Forelimb muscle (tissue), 1 donor: ENCODE measurements around the gene WWOX. TPM values are rescaled to one million over a fixed set of nuclear protein-coding genes. Genes with fewer than 3 reads are reported as not detected.

Experiments used
- DNase-seq: peaks from one replicate; pipeline ENCODE4 v3.0.0-alpha.2; 2013; ENCODE audit warnings: low read depth
- polyA plus RNA-seq: library from polyadenylated mRNA; unstranded; fragments of 120-200 nt; gene quantifications from one replicate; pipeline ENCODE4 v1.2.1, GENCODE V29; 2013; ENCODE audit not compliant: insufficient read length

WWOX gene
- polyA plus RNA-seq, 1 donor = 11.9 TPM

DNA sequence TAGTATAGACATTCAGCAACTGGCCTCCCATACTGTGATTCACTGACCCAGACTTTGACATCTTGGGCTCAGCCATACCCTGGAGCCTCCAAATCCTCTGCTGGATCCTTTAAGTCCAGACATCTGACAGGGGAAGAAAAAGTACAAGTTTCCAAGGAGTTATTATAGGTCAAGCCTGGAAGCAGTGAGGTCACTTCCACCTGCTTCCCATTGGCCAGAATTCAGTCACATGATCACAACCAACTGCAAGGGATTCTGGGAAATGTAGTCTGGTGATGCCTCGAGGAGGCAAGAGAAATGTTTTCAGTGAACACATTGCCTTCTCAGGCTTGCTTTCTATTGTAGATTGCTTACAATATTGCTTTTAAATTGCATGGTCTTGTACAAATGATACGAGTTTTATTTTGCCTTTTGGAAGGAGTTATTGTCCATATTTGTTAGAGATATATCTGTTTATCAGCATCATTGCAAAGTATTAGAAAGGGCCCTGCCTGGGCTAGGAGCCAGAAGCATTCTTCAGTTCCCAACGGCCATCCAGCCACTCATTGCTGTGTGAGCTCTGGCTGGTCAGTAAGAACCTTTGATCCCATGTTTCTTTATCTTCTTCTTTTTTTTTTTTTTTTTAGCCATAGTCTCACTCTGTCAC lies 696.9 kb downstream of the WWOX start:
- DNase-seq = peak; percentile 47

DNA sequence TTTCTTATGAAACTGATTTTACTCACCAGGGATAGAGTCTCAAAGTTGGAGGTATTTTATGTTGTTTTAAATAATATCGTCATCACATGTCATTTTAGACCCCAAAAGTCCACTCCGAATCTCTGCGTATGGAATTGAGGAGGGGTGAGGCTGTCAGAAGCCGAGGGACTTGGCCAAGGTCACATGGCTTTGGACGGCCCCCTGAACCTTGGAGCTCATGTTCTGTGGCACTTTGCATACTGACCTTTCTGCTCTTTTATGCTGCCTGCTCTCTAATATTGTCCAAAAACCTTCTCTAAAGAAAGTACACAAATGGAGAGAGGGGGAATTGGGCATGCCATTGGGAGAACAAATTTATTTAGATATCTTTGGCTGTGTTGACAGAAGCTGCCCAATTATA lies 700.0 kb downstream of the WWOX start:
- DNase-seq = no peak

GRCh38 chr16:78800523-78800922 lies 701.1 kb downstream of the WWOX start:
- no peak for DNase-seq

DNA sequence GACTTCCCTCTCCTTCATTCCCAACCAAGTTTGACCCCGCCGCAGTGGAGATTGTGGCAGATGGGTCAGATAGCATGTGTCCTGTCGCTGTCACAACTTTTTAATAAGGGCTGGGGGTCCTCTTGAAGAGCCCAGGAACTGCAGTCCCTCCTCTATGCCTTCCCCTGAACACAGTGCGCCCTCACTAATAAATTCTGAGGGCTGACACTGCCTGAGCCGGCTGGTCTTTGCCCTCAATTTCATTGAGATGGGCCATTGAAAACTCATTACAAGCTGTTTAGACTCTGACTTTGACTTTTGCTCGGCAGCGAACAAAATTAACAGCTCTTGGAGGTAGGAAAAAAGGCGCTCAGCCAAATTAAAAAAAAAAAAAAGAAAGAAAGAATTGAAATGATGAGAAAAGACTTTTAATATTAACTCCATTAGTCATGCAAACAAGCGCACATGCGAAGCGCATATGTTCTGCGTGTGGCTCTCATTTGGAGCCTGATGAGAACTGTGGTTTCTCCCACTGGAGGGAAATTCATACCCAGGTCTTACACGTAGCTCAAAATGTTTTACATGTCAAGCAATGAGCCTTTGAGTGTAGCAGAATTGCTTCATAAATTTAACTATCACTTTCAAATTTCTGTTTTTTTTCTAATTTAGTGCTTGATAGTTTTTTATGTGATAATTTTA lies 704.7 kb downstream of the WWOX start:
- no peak for DNase-seq

GRCh38 chr16:78805556-78805955 lies 706.1 kb downstream of the WWOX start:
- DNase-seq = no peak

DNA sequence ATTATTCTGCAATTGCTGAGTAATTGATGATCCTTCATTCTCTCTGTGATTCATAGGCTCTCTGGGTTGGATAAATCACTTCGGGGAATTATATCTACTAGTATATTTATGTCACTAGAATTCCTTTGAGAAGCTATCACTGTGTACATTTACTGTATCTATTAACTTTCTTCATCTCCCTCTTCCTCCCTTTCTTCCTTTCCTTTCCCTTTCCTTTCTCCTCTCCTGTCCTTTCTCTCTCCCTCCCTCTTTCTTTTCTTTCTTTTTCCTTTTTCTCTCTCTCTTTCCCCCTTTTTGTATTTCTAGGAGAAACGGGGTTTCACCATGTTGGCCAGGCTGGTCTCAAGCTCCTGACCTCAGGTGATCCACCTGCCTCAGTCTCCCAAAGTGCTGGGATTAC lies 711.8 kb downstream of the WWOX start:
- DNase-seq = no peak

DNA sequence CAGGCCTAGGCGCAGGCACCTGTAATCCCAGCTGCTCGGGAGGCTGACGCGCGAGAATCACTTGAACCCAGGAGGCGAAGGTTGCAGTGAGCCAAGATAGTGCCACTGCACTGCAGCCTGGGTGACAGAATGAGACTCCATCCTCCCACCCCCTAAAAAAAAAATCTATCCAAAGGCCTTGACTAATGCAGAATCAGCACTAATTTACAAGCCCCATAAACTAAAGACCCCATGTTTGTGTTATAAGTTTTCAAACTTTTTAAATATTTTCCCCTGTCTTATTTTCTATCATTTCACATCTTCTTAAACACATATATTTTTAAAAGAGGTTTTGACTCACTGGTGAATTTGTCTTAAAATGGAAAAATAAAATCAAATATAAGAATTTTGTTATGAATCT lies 713.1 kb downstream of the WWOX start:
- no peak for DNase-seq

GRCh38 chr16:78813661-78814311 lies 714.3 kb downstream of the WWOX start:
- no peak for DNase-seq

- DNase-seq = no peak
These were observed 716.3 kb downstream of the WWOX start for GRCh38 chr16:78815713-78816112.

GRCh38 chr16:78816499-78817195 lies 717.2 kb downstream of the WWOX start:
- DNase-seq = peak; percentile 84

GRCh38 chr16:78817200-78817739 lies 717.8 kb downstream of the WWOX start:
- no peak for DNase-seq

DNA sequence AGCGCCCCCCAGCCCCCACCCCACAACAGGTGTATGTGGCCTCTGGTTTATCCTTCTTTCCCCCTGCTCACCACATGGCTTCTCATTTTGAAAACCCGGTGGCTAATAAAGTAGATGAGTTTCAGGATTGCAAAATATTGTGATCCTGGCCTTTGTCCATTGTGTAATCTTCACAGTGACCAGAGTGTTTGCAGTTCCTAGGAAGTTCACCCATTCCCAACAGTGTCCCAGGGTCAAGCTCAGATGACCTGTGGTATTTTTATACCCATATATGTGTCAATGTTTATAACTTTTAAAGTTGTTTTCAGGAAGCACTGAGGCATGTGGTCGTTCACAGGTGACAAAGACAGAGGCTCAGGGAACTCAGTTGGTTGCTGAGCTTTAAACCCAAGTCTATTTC lies 721.9 kb downstream of the WWOX start:
- DNase-seq = no peak

GRCh38 chr16:78822509-78822908 lies 723.1 kb downstream of the WWOX start:
- no peak for DNase-seq

- DNase-seq = no peak
These were observed 723.6 kb downstream of the WWOX start for GRCh38 chr16:78823027-78823426.

- DNase-seq = no peak
These were observed 729.8 kb downstream of the WWOX start for GRCh38 chr16:78829280-78829679.

DNA sequence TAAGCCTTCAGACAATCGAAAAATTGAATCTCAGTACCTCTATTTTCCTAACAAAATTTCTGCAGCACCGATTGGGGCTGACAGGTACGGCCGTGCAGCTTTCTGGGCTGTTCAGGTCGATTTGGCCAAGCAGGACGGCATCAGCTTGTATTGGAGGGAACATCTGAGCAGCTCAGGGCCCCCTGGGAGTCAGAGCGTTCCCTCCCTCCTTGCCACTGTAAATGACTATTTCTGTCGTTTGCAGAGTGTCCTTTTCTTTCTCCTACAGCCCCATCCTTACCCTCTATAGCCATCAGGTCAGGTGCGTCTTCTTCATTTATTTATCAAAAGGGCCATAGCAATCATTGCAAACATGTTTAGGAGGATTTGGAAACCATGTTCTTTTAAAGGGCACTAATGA lies 731.1 kb downstream of the WWOX start:
- DNase-seq = no peak

GRCh38 chr16:78832100-78832499 lies 732.6 kb downstream of the WWOX start:
- DNase-seq = no peak

- no peak for DNase-seq
These were observed 737.5 kb downstream of the WWOX start for GRCh38 chr16:78836802-78837491.

DNA sequence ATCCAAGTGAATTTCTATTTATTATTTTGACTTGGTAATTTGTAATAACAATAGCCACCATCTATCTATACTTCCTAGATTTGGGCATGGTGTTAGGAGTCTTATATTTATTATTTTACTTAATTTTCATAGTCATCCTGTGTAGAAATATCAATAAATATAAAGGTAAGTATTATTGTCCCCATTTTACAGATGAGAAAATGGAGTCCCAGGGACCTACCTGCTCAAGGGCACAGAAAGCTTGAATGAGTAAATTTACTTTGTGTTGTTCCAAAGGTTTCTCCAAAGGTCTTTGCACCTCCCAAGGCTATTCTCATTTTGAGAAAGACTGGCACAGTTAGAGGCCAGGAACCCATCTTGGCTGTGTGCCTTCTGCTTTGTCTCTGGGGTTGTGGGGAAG lies 738.3 kb downstream of the WWOX start:
- no peak for DNase-seq

DNA sequence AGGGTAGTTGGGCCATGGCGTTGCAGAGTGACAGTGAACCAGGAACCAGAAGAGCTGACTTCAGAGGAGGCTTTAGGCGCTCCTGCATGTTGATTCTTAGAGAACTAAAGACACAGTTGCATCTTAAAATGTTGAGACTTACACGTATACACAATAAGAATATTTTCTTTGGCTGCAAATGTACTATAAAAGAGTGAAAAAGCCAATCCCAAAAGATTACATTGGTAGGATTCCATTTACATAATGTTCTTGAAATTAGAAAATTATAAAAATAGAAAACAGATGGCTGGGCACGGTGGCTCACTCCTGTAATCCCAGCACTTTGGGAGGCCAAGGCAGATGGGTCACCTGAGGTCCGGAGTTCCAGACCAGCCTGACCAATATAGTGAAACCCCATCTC lies 738.8 kb downstream of the WWOX start:
- no peak for DNase-seq

DNA sequence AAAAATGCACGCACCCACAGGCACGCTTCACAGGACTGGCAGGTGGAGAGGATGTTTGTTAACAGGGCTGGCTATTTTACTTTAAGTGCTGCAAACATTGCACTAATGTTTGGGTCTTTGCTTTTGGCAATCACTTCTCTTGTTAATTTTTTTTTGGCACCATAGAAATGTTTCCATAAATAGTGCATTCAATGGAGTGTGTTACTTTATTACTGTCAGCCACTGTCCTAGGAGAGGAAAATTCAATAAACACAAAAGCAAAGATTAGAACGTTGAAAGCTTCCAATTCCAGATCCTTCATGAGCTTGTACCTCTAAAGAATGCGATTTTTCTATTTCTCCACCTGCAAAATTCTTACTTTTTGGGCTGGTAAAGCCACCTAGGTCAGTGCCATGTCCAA lies 743.5 kb downstream of the WWOX start:
- no peak for DNase-seq

DNA sequence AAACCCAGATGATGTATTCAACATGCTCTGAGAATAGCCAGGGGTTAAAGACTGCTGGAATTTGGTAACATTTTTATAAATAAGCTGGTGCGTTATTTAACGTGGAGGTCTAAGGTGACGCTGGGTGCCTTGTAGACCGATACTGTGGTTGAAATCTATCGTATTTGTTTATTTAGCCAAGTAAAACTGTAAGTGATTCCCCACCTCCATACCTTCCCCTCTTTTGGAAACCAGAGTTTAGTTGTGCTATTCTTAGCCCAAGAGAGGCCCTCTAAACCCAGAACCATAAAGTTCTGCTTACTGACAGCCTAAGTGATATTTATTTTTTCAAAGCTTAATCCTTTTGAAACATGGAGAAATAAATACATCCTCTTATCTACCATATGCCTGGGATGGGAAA lies 744.5 kb downstream of the WWOX start:
- no peak for DNase-seq
